IPS DF 6.9 (cell line): ENCODE results near the gene PHF12.

ENCODE experiments used
- DNase-seq: peaks from one replicate; pipeline ENCODE4 v3.0.0-alpha.2; 2013; ENCODE audit warnings: low read depth, low spot score
- H3K27ac ChIP-seq: one replicate; pipeline ENCODE4 v1.5.1; 2013; ENCODE audit warnings: low read length, control low read depth
- H3K27me3 ChIP-seq: 2 replicates; pipeline ENCODE4 v1.6.1; 2013; ENCODE audit warnings: mild to moderate bottlenecking, low read length; ENCODE audit not compliant: control insufficient read depth, insufficient read depth
- H3K36me3 ChIP-seq: 2 replicates; pipeline ENCODE4 v1.6.1; 2013; ENCODE audit warnings: low read length; ENCODE audit not compliant: control insufficient read depth, insufficient read depth
- H3K4me1 ChIP-seq: 2 replicates; pipeline ENCODE4 v1.6.1; 2013; ENCODE audit warnings: low read length; ENCODE audit not compliant: control insufficient read depth, insufficient read depth
- H3K4me3 ChIP-seq: 2 replicates; pipeline ENCODE4 v1.5.1; 2013; ENCODE audit warnings: mild to moderate bottlenecking, low read length
- H3K9me3 ChIP-seq: 2 replicates; pipeline ENCODE4 v1.6.1; 2013; ENCODE audit warnings: low read length, inconsistent platforms; ENCODE audit not compliant: control insufficient read depth, insufficient read depth
- whole genome bisulfite sequencing: extraction: QIAGEN DNeasy Blood & Tissue Kit; methylation state at CpG from one replicate; pipeline ENCODE4 v1.1.7; 2013; ENCODE audit warnings: mixed read lengths, missing lambda C conversion rate; ENCODE audit not compliant: insufficient read length, insufficient coverage; 5-methylcytosine and 5-hydroxymethylcytosine counted together

The PHF12 gene

DNA sequence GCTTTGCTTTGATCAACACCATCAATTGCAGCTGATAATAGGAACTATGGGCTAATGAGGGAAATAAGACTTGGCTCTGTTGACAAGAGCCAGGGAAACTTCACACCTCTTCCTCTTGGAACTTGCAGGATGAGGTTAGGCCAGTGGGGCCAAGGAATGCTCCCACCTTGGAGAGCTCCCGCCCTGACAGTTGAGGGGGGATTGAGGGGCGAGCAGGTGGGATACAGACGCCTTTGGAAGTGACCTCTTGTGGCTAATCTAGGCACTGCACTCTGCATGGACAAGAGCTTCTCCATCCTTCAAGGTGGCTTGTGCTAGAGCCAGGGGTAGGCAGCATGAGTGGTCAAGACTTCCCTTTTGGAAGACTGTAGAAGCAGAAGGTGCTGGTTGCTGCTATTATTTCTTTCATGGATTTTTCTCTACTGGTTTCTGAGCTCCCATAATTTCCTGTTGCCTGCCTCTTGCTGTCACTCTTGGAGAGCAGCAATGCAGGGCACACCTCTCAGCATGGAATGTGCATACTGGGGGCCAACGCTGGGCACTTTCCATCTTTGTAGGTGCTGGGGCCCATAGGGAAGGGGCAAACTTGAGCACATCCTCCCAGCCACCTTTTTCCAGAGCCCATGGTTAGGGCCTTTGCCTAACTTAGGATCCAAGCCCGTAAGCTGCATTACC is 2.3 kb upstream of the PHF12 start:
- no CpG with 5 or more reads among the region's 5 CpGs for WGBS
- Histone ChIP-seq H3K9me3 (no peaks in the 10 kb centered on the region), H3K4me1 (peaks cover 2% of the 10 kb centered on the region; the same call in 1 of the 2 replicates), H3K36me3 (no peaks in the 10 kb centered on the region), H3K4me3 (no peak overlapping the region), H3K27ac (no peak overlapping the region), H3K27me3 (no peaks in the 10 kb centered on the region)
- DNase-seq, result peak; percentile 93

DNA sequence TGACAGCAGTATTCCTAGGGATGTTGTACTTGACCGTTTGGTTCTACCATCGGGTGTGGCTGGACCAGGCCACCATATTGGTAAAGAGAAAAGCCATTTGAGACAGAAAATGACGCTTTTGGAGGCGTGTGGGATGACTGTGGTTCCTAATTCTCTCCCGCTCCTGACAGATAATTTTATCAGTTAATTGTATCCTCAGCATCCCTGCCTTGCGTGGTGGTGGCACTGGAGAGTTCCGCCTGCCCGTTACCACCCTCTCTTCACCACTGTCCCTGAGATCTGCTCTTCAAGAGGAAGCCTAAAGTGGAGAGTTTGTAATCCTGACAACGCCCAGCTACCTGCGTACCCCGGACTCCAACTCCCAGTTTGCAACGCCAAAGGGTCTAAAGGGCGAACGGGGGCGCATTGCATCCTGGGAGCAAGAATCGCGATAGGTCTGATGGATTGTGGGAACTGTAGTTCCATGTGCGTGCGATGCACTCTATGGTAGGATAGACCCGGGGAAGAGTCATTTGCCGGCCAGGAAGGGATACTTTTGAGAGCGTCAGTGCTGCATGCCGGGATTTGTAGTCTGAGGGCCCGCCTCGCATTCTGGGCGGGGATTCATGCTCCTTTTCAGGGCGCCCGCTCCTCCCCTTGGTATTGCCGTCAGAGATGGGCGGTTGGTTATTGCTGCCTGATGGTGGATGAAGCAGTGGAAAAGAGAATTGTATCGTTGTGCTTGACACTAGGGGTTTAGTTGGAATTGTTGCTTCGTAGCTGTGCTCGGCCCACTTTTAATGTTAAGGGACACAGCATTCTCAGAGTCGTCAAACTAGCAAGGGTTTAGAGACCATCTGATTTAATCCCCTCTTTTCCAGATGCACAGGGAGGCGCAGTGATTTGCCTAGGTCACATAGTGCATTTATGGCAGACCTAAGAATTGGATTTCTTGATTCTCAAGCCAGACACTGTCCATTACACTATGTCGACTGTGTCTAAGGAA is 965 bp upstream of the PHF12 start:
- H3K27me3 ChIP-seq, result no peaks in the 10 kb centered on the region
- peak overlapping the region; percentile 35; the same call in 1 of the 2 replicates for H3K4me3 ChIP-seq
- H3K9me3 ChIP-seq, result no peaks in the 10 kb centered on the region
- H3K4me1 ChIP-seq, result peaks cover 2% of the 10 kb centered on the region; the same call in 1 of the 2 replicates
- WGBS, result no CpG with 5 or more reads among the region's 36 CpGs
- H3K27ac ChIP-seq, result no peak overlapping the region
- no peaks in the 10 kb centered on the region for H3K36me3 ChIP-seq
- DNase-seq, result peak; percentile 97

DNA sequence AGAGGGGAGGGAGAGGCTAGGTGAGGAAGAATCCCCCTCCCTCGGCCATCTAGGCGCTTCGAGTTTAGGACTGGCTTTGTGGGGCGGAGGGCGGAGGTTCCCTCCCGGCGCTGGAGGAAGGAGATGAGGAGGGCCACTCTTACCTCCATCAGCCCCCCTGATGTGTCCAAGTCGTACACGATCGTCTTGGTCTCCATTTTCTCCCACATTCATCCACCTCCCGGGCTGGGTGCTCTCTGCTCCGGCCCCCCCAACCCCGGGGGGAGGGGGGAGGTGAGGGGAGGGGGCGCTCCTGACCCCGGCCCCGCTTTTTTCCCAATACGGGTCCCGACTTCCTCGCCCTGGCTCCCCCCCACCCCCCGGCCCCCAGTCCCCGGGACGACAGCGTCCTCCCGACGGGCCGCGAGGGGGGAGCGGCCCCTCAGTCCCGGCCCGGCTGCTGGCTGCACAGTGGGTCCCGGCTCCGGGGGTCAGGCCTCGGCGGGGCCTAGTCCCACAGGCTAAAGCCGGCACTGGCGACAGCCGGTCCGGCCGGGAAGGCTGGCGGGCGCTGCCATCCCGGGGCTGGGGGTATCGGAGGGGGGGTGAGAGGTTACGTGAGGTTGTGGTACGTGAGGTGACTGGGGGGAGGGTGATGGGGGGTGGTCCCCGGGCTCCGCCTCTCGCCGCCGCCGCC is 428 bp downstream of the PHF12 start:
- H3K4me1 ChIP-seq, result peaks cover 2% of the 10 kb centered on the region; the same call in 1 of the 2 replicates
- no CpG with 5 or more reads among the region's 51 CpGs for WGBS

DNA sequence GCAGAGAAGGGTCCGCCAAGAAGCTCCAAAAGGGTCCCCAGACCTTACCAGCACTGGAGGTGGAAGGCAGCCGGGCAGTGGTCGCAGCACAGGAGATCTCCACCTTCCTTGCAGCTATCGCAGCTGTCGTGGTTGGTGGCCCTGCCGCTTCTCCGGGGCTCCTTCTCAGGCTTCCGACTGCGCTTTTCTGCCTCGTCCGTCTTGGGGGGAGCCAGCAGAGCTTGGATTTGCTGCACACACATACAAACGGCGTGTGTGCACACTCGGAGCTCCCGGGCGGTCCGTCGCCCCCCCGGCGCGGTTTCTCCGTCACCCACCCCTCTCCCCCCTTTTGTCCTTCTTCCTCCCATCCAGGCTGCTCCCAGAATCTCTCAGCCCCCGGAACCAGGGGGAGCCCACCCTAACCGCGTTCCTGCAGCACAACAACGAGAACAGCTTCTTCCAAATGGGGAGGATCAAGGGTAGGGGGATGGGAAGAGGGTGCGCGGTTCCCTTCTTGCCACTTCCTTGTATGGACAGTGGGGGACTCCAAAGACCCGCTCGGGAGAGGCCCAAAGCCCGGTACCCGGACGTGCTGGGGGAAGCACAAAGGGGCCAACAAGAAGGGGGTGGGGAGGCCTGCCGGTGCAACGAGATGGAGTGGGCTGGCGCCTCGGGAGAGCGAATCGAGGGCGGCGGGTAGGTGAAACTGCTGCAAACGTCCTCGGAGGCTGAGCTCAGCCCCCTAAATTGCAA is 1.1 kb downstream of the PHF12 start:
- H3K4me3 ChIP-seq, result peak overlapping the region; percentile 81
- no CpG with 5 or more reads among the region's 43 CpGs for WGBS
- H3K4me1 ChIP-seq, result peaks cover 2% of the 10 kb centered on the region; the same call in 1 of the 2 replicates
- H3K27me3 ChIP-seq, result no peaks in the 10 kb centered on the region
- no peaks in the 10 kb centered on the region for H3K36me3 ChIP-seq
- DNase-seq, result no peak
- H3K27ac ChIP-seq, result no peak overlapping the region
- no peaks in the 10 kb centered on the region for H3K9me3 ChIP-seq

More for the DNA sequence above, 428 bp downstream of the PHF12 start:
- DNase-seq, result no peak
- no peak overlapping the region for H3K27ac ChIP-seq
- H3K4me3 ChIP-seq, result peak overlapping the region; percentile 81
- H3K9me3 ChIP-seq, result no peaks in the 10 kb centered on the region
- no peaks in the 10 kb centered on the region for H3K27me3 ChIP-seq
- no peaks in the 10 kb centered on the region for H3K36me3 ChIP-seq

DNA sequence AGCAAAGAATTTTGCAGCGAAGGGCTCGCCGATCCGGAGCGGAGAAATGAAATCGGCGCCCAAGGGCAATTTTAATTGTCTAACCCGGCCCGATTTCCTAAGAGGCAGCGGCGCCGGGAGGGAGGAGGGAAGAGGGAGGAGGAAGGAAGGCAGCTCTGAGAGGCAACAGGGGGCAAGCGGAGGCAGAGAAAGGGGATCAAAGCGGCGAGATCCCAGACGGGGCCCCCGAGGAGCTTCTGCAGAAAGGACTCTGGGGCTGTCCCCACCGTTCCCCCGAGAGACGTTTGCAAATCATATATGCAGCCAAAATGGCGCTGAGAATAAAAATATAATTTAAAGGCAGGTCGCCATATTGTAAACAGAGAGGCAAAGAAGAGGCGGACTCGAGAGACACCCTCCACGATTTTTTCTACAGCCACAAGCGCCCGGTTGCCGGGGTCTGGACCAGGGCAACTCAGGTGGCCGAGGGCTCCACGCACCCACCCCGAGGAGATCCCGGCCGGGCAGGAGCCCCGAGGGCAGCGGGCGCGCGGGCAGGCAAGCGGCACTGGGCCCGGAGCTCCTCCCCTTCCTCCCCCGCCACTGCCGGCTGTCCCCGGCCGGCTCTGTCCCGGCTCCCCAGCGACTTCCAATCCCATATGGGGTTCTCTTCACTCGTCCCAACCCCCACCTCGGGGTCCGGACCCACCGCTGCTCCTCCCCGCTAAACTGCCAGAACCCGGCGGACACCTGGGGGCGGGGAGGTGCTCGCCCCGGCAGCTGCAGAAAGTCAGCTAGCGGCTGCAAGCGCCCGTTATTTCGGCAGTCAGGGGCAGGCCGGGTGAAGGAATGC is 1.9 kb downstream of the PHF12 start:
- H3K9me3 ChIP-seq, result no peaks in the 10 kb centered on the region
- no CpG with 5 or more reads among the region's 61 CpGs for WGBS
- H3K4me1 ChIP-seq, result peaks cover 2% of the 10 kb centered on the region; the same call in 1 of the 2 replicates
- no peak for DNase-seq
- H3K36me3 ChIP-seq, result no peaks in the 10 kb centered on the region; the same call in 1 of the 2 replicates
- no peak overlapping the region for H3K27ac ChIP-seq
- H3K4me3 ChIP-seq, result peak overlapping the region; percentile 81
- no peaks in the 10 kb centered on the region for H3K27me3 ChIP-seq

DNA sequence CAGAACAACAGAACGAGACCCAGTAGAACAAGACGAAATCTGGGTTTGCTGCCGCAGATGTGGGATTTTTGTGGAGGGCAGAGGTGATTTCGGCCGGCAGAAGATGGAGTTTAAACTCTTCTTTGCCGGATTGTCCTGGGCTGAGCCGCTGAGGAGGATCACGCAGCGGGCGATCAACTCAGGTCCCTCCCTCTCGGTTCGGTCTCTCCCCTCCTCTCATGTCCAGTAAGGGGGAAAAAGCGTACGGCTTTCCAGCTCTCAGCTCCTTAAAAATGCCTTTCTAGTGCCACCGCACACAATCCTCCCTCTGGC is 2.5 kb downstream of the PHF12 start:
- Histone ChIP-seq H3K27me3 (no peaks in the 10 kb centered on the region), H3K36me3 (no peaks in the 10 kb centered on the region; the same call in 1 of the 2 replicates), H3K9me3 (no peaks in the 10 kb centered on the region), H3K4me3 (peak overlapping the region; percentile 81; the same call in 1 of the 2 replicates), H3K27ac (no peak overlapping the region), H3K4me1 (peaks cover 2% of the 10 kb centered on the region; the same call in 1 of the 2 replicates)
- no peak for DNase-seq
- WGBS, result no CpG with 5 or more reads among the region's 15 CpGs

DNA sequence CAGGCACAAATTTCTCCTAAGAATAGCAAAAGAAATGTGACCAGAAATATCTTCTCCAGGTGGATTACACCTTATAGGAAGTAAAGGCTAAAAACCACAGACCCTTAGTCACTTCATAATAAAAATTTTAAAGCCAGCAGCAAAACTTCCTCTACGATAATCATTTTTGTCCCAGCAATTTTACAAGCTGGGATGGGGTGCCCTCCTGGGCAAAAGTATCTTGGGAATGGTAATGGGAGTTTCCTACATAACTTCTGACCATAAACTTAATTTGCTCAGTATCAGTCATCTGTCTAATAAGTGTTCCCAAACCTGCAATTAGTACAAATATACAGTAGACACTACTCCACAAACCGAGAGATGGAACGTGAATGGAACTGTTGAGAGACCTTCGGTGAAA is 3.0 kb downstream of the PHF12 start:
- no peaks in the 10 kb centered on the region; the same call in 1 of the 2 replicates for H3K36me3 ChIP-seq
- WGBS, result no CpG with 5 or more reads among the region's 4 CpGs
- DNase-seq, result no peak
- H3K4me1 ChIP-seq, result peaks cover 2% of the 10 kb centered on the region; the same call in 1 of the 2 replicates
- no peak overlapping the region for H3K27ac ChIP-seq
- no peaks in the 10 kb centered on the region for H3K27me3 ChIP-seq
- no peaks in the 10 kb centered on the region for H3K9me3 ChIP-seq
- peak overlapping the region; percentile 81; the same call in 1 of the 2 replicates for H3K4me3 ChIP-seq

DNA sequence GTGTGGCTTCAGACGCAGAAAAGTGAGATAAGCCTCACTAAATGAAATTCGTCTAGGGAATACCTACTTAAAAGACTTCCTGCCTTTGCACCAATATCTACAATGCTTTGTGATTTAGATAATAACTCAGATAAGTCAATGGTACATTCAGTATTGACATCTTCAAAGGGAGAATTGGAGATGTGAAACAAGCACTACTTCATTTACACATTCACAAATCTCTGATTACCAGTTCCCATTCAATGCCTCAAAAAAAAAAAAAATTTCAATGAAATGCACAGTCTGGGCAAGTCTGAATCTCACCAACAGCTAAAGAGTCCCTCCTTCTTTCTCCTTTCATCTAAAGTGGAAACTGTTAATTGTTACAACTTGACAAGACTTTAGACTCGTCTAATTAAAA is 3.7 kb downstream of the PHF12 start:
- no CpG with 5 or more reads among the region's 3 CpGs for WGBS
- no peaks in the 10 kb centered on the region for H3K9me3 ChIP-seq
- no peaks in the 10 kb centered on the region; the same call in 1 of the 2 replicates for H3K36me3 ChIP-seq
- H3K4me3 ChIP-seq, result no peak overlapping the region
- H3K4me1 ChIP-seq, result no peaks in the 10 kb centered on the region
- no peak for DNase-seq
- no peak overlapping the region for H3K27ac ChIP-seq
- H3K27me3 ChIP-seq, result no peaks in the 10 kb centered on the region

DNA sequence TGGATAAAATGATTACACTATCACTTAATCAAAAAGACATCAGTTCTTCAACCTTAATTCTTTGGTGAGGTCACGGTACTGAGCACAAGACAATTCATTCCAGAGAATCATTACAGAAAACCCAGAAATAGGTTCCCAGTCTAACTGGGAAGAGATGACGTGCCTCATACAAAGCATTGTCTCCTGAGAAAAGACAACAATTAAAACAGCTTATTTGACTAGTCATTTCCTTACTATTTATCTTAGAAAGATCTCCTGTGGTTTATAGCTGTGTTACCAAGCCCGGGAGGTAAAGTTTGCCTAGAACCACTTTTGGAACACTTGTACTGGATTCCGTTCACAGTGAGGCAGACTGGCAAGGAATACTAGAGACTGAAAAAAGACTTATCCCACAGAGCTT is 5.1 kb downstream of the PHF12 start:
- Histone ChIP-seq H3K36me3 (no peaks in the 10 kb centered on the region; the same call in 1 of the 2 replicates), H3K27ac (no peak overlapping the region), H3K4me3 (no peak overlapping the region), H3K9me3 (no peaks in the 10 kb centered on the region), H3K4me1 (no peaks in the 10 kb centered on the region), H3K27me3 (no peaks in the 10 kb centered on the region)
- no peak for DNase-seq
- no CpG with 5 or more reads among the region's 4 CpGs for WGBS
